Measurements from ENCODE around the gene HIC1.
"Not testable (repeated sequence)": the region's sequence is repeated elsewhere in the genome, so short reads cannot be mapped to it uniquely, and the experiment has no call there.

The HIC1 gene

GRCh38 chr17:2054512-2055291, at the start of gene HIC1:
HIC1 (plus strand) TSS chr17:2055103; CDS start chr17:2056691, 1,588 bp downstream.
- DNase-seq = peak; percentile 15

- no peak for DNase-seq
Observed at GRCh38 chr17:2008332-2009126, 46.4 kb upstream of the HIC1 start.

GRCh38 chr17:2009737-2010136, 45.2 kb upstream of the HIC1 start:
- no peak for DNase-seq

GRCh38 chr17:2011411-2012371, 43.2 kb upstream of the HIC1 start:
- no peak for DNase-seq

GRCh38 chr17:2012499-2012898, 42.4 kb upstream of the HIC1 start:
- no peak for DNase-seq

GRCh38 chr17:2013220-2013993, 41.5 kb upstream of the HIC1 start:
- not testable (repeated sequence) for DNase-seq

- DNase-seq = no peak
Observed at GRCh38 chr17:2013994-2014317, 40.9 kb upstream of the HIC1 start.

GRCh38 chr17:2015314-2015713, 39.6 kb upstream of the HIC1 start:
- no peak for DNase-seq

- DNase-seq = no peak
Observed at GRCh38 chr17:2016494-2016893, 38.4 kb upstream of the HIC1 start.

- no peak for DNase-seq
Observed at GRCh38 chr17:2017274-2017941, 37.5 kb upstream of the HIC1 start.

- DNase-seq = no peak
Observed at GRCh38 chr17:2018716-2019510, 36.0 kb upstream of the HIC1 start.

- no peak for DNase-seq
Observed at GRCh38 chr17:2019723-2020122, 35.2 kb upstream of the HIC1 start.

GRCh38 chr17:2020721-2021120, 34.2 kb upstream of the HIC1 start:
- DNase-seq = no peak

GRCh38 chr17:2022647-2023240, 32.2 kb upstream of the HIC1 start:
- DNase-seq = no peak

- no peak for DNase-seq
Observed at GRCh38 chr17:2023256-2023655, 31.6 kb upstream of the HIC1 start.

GRCh38 chr17:2023692-2024571, 31.0 kb upstream of the HIC1 start:
- no peak for DNase-seq

- no peak for DNase-seq
Observed at GRCh38 chr17:2024572-2025219, 30.2 kb upstream of the HIC1 start.

GRCh38 chr17:2025220-2025621, 29.7 kb upstream of the HIC1 start, which contains the start of gene RTN4RL1:
RTN4RL1 (minus strand) TSS chr17:2025334; CDS start chr17:2024865, 469 bp downstream.
- DNase-seq = no peak
